ENCODE results near the gene ADGRV1. TPM values are rescaled to one million over a fixed set of nuclear protein-coding genes. Genes with fewer than 3 reads are reported as not detected.
"Not testable (repeated sequence)": the region's sequence is repeated elsewhere in the genome, so short reads cannot be mapped to it uniquely, and the experiment has no call there.

The ADGRV1 gene
- polyA plus RNA-seq, 1 donor, result 1.1 TPM

- DNase-seq, result no peak
Measured at GRCh38 chr5:90657788-90658187, 99.2 kb downstream of the ADGRV1 start.

GRCh38 chr5:90658620-90659019 lies 100.0 kb downstream of the ADGRV1 start:
- no peak for DNase-seq

GRCh38 chr5:90668079-90668565 lies 109.5 kb downstream of the ADGRV1 start:
- DNase-seq, result not testable (repeated sequence)

DNA sequence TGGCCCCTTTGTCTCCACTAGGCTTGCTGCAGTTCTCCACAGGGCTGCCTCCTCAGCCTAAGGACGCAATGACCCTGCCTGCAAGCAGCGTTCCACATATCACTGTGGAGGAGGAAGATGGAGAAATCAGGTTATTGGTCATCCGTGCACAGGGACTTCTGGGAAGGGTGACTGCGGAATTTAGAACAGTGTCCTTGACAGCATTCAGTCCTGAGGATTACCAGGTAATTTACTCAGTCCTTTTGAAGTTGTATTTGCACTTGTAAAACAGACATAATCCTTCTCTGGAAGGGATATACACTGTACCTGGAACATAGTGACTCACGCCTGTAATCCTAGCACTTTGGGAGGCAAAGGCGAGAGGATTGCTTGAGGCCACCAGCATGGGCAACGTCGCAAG lies 116.6 kb downstream of the ADGRV1 start:
- no peak for DNase-seq

DNA sequence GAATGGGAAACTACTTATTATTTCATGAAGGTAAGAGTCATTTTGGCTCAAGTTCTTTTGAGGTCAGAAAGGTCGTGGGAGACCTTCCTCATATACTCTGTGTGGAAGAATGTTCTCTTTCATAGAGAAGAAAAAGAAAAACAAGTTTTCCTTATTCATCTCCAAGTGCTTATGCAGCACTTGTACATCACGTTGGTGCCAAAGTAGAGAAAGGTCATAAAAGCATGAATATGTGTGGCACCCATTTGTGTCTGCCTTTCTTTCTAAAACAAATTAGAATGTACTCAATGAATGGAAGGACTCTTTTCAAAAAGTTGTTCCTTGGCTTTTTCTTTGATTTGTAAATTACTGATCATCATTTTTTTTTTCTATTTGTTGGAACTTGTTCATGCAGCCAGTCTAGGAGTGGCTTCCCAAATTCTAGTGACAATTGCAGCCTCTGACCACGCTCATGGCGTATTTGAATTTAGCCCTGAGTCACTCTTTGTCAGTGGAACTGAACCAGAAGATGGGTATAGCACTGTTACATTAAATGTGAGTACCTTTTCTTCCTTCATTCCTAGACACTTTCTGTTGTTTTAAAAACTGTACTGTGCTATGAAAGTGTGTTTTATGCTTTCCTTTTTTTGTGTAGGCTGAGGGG lies 122.4 kb downstream of the ADGRV1 start:
- no peak for DNase-seq

- DNase-seq, result no peak
Measured at GRCh38 chr5:90682278-90682677, 123.7 kb downstream of the ADGRV1 start.

- no peak for DNase-seq
Measured at GRCh38 chr5:90685425-90686022, 126.9 kb downstream of the ADGRV1 start.

DNA sequence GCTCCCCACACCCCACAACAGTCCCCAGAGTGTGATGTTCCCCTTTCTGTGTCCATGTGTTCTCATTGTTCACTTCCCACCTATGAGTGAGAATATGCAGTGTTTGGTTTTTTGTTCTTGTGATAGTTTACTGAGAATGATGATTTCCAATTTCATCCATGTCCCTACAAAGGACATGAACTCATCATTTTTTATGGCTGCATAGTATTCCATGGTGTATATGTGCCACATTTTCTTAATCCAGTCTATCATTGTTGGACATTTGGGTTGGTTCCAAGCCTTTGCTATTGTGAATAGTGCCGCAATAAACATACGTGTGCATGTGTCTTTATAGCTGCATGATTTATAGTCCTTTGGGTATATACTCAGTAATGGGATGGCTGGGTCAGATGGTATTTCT lies 127.8 kb downstream of the ADGRV1 start:
- DNase-seq, result not testable (repeated sequence)

GRCh38 chr5:90687458-90687857 lies 128.9 kb downstream of the ADGRV1 start:
- not testable (repeated sequence) for DNase-seq

DNA sequence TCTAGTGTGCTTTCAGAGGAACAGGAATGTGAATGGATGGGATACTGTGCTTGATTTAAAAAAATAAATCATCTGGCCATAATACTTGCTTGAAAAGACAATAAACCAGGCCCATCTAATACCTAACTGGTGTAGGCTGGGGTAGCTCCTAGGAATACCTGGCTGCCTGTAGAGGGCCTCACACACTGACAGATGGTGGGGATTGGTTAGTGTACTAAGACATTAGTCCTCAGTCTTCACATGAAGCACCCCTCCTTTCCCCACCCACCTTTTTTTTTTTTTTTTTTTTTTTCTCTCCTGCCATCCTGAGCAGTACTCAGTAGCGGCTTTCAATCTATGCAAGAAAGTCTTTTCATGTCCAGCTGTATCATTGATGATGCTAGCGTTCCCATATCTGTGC lies 130.5 kb downstream of the ADGRV1 start:
- DNase-seq, result no peak

DNA sequence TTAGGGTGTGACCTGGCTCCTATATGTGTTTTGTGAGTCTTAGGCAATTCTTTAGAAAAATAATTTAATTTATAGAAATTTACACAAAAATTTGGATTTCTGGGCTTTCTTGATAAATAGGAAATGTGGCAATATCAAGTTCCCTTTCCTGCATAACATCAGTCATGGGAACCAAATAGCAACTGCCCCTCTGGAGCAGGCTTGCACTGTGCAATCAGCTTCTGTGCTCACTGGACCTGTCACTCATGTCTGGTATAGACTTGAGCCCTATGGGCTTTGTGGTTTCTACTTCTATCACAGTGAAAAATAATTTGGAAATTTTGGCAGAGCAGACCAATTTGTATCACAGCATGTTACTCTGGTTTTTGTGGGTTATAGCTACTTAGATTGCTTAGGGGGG lies 131.7 kb downstream of the ADGRV1 start:
- no peak for DNase-seq

DNA sequence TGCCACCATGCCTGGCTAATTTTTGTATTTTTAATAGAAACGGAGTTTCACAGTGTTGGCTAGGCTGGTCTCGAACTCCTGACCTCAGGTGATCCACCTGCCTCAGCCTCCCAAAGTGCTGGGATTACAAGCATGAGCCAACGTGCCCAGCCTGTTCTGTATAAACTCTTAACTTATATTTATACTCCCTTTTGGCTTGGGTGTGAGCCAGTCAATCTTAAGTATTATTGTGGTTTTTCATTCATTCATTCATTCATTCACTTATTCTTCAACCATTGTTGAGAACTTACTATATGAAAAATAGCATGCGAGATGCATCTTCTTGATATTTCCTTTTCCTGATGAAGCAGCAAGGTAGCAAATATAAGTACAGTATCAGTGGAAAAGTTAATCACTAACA lies 132.9 kb downstream of the ADGRV1 start:
- no peak for DNase-seq

- DNase-seq, result no peak
Measured at GRCh38 chr5:90696153-90696552, 137.6 kb downstream of the ADGRV1 start.

DNA sequence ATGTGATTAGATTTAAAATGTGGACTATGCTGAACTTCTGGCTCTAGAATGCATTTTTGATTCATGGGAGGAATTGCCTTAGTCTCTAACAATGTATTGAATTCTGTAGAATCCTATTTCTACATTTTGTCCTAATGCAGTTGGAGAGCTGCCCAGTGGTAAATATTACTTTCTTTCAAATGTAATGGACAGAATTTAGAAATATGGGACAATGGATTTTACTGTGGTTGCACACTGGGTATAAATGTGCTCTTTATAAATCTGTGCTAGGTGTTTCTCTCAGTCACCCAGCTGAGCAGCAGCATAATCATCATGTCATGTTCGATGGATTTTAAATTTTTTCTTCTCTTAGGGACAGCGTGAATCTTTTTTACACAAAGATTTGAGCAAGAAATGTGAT lies 141.7 kb downstream of the ADGRV1 start:
- DNase-seq, result no peak

DNA sequence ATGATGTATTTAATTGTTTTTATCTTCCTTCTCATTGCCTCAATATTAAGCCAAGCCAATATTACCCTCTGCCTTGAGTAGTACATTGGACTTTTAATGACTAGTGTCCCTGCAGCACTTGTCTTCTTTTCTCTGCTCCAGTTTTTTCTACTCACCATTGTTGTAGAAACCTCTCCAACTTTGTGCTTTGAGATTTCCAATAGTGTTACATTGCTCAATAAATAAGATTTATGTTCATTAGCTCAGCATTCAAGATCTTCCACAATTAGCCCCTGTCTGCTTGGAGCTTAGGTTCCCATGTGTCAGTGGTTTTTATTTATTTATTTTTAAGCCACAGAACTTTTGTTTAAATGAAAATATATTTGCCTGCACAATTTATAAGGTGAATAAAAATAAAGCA lies 145.3 kb downstream of the ADGRV1 start:
- no peak for DNase-seq

DNA sequence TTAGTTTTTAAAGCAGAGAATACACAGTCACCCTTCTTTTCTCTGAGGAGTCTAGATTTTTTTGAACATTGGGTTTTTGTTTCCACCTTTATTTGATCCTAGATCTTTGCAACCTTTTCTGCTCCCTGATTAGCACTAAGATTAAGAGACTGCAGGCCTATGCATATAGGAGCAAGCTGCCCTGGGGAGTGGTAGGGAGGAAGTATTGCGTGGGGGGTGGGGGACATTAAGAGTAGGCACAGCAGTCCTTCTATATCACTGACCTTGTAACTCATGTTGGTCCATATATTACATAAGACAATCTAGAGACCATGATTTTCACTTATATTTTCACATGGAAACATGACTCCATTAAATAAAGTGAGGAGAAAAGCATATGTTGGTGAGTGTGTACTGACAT lies 149.1 kb downstream of the ADGRV1 start:
- no peak for DNase-seq

DNA sequence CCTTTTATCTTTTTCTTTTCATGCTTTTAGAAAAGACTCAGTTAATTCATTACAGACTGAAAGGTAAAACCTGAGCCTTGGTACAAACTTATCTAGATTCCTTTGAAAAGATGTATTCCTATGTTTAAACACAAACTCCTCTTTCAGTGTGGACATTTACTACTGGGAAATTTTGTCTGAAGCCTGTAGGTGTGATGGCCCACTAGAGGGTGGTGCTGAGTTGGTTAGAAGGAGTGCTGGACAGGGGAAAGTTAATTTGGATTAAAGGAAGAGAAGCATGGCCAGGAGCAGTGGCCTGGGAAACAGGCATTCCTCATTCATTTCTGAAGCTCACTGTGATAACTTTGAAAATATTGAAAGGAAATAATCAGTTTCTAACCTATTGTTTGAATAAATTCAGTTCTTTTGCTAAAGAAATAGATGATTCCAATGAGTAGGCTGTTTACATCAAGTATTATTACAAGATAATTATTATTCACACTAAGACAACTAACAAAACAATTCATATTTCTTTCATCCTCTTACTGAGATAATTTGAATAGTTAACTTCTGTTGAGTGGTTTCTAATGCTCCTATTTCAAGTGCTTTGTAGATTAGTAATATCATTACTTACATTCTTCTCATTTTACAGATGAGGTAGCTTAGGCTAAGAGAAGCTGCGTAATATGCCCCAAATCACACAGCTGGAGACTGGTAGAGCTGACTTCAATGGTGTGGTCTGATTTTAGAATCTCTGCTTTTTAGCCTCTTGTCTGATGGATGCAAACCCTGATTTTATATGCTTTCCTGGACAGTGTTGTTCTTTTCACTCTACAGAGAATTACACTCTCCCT lies 150.9 kb downstream of the ADGRV1 start:
- peak; percentile 15 for DNase-seq

DNA sequence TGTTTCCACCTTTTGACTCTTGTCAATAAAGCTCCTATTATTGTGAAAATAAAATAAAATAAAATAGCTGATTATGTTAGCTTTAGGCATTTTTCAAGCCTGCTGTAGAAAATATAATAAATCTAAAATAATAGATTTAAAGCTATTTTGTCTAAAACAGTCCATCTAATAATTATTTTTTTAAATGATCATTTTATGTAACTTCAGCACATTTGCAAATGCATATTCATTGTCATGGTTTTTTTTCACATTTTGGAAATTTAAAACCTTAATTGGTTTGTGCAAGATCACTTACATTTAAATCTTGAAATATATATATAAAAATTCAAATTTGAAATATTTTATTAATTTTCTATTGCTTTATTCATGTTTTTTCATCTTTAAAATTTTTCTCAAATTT lies 159.8 kb downstream of the ADGRV1 start:
- DNase-seq, result no peak

- DNase-seq, result no peak
Measured at GRCh38 chr5:90739567-90739966, 181.0 kb downstream of the ADGRV1 start.

DNA sequence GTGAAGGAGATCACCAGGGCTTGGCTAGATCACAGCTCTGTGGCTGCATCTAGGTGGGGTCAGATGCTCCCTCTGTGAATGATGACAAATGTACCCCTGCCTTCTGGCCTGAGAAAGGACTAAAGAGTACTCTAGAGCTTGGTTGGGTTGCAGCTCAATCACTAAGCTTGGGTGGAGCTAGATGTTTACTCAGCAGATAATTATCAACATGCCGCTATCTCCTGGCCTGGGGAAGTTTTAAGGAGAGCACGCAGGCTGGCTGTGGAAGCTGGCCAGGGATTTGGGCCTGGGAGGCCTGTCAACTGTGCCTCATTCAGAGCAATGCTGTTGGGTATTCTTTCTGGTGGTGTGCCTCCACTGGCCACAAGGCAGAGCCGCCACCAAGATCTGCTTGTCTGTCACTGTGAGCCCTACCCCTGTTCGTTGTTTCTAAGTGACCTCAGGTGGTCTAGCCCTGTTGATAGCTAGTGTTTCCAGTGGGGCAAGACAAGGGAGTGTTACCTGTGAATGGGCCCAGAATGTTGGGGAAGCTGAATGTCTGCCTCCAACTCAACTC lies 181.7 kb downstream of the ADGRV1 start:
- no peak for DNase-seq

- DNase-seq, result no peak
Measured at GRCh38 chr5:90741022-90741564, 182.5 kb downstream of the ADGRV1 start.

GRCh38 chr5:90746119-90746518 lies 187.5 kb downstream of the ADGRV1 start:
- no peak for DNase-seq

DNA sequence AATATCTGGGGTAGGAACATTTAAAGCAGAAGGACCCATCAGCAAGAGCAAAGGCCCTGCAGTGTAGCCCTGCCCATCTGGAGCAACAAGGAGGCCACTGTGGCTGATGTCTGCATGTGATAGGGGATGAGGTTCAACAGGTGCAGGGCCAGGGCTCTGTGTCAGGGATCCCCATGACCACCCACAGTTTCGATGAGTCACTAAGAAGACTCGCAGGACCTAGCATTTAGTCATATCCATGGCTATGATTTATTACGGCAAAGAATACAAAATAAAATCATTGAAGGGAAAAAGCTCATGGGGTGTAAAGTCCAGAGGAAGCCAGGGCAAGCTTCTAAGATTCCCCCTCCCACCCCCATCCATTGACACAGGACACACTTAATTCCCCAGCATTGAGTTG lies 188.6 kb downstream of the ADGRV1 start:
- no peak for DNase-seq
